ENCODE measurements around the gene PTH1R. TPM values are rescaled to one million over a fixed set of nuclear protein-coding genes. Genes with fewer than 3 reads are reported as not detected.
A peak's percentile ranks its signal among the peaks of the same experiment; 100 is the strongest.

The PTH1R gene
- total RNA-seq, 4 donors from 2014 or later: 1.1 to 4.2 (median 3.0) TPM

GRCh38 chr3:46916278-46916677 is 38.8 kb downstream of the PTH1R start:
- no peak for DNase-seq (ENCODE audit: low spot score in 2 of 2)
- H3K9me3 ChIP-seq: no peaks in the 10 kb centered on the region
- no peak overlapping the region for H3K27ac ChIP-seq
- no peaks in the 10 kb centered on the region for H3K27me3 ChIP-seq
- peaks cover 45% of the 10 kb centered on the region for H3K36me3 ChIP-seq
- WGBS: 93% methylated on average over 1 of the region's 1 CpG
- H3K4me1 ChIP-seq: no peaks in the 10 kb centered on the region
- TF ChIP-seq CTCF (IDR thresholded peaks at IDR 0.05): no peak
- H3K4me3 ChIP-seq: no peak overlapping the region

GRCh38 chr3:46916799-46917198 is 39.3 kb downstream of the PTH1R start:
- TF ChIP-seq POLR2A (IDR thresholded peaks at IDR 0.05) (no peak), CTCF (IDR thresholded peaks at IDR 0.05) (no peak), POLR2AphosphoS5 (IDR thresholded peaks at IDR 0.05) (no peak)
- H3K9me3 ChIP-seq: no peaks in the 10 kb centered on the region
- no peak overlapping the region for H3K27ac ChIP-seq
- peaks cover 50% of the 10 kb centered on the region for H3K36me3 ChIP-seq
- H3K27me3 ChIP-seq: no peaks in the 10 kb centered on the region
- H3K4me1 ChIP-seq: no peaks in the 10 kb centered on the region
- WGBS: 95% methylated on average over 3 of the region's 3 CpGs
- DNase-seq (ENCODE audit: low spot score in 2 of 2): no peak
- no peak overlapping the region for H3K4me3 ChIP-seq

- Histone ChIP-seq H3K27me3 (no peaks in the 10 kb centered on the region), H3K4me3 (no peak overlapping the region), H3K9me3 (no peaks in the 10 kb centered on the region), H3K27ac (no peak overlapping the region), H3K36me3 (peaks cover 55% of the 10 kb centered on the region), H3K4me1 (no peaks in the 10 kb centered on the region)
- WGBS: 98% methylated on average over 3 of the region's 3 CpGs
- TF ChIP-seq POLR2A (IDR thresholded peaks at IDR 0.05) (no peak), EP300 (IDR thresholded peaks at IDR 0.05) (no peak), POLR2AphosphoS5 (IDR thresholded peaks at IDR 0.05) (no peak), CTCF (IDR thresholded peaks at IDR 0.05) (no peak)
- peak in 1 of 2 donors; percentile 17 for DNase-seq (ENCODE audit: low spot score in 2 of 2)
Measured at GRCh38 chr3:46917257-46917656, 39.7 kb downstream of the PTH1R start.

GRCh38 chr3:46918202-46918601 is 40.7 kb downstream of the PTH1R start:
- Histone ChIP-seq H3K27ac (no peak overlapping the region), H3K36me3 (peaks cover 64% of the 10 kb centered on the region), H3K4me3 (no peak overlapping the region), H3K9me3 (no peaks in the 10 kb centered on the region), H3K4me1 (no peaks in the 10 kb centered on the region), H3K27me3 (no peaks in the 10 kb centered on the region)
- TF ChIP-seq POLR2AphosphoS5 (IDR thresholded peaks at IDR 0.05): no peak
- TF ChIP-seq POLR2A (IDR thresholded peaks at IDR 0.05): no peak
- no peak for TF ChIP-seq CTCF (IDR thresholded peaks at IDR 0.05)
- no peak for TF ChIP-seq EP300 (IDR thresholded peaks at IDR 0.05)
- 97% methylated on average over 1 of the region's 1 CpG for WGBS
- no peak for DNase-seq (ENCODE audit: low spot score in 2 of 2)

GRCh38 chr3:46918634-46919033 is 41.1 kb downstream of the PTH1R start:
- peaks cover 69% of the 10 kb centered on the region for H3K36me3 ChIP-seq
- H3K27ac ChIP-seq: no peak overlapping the region
- H3K4me1 ChIP-seq: peaks cover 2% of the 10 kb centered on the region
- no peak overlapping the region for H3K4me3 ChIP-seq
- H3K27me3 ChIP-seq: no peaks in the 10 kb centered on the region
- TF ChIP-seq CTCF (IDR thresholded peaks at IDR 0.05) (no peak), POLR2AphosphoS5 (IDR thresholded peaks at IDR 0.05) (no peak), POLR2A (IDR thresholded peaks at IDR 0.05) (no peak), EP300 (IDR thresholded peaks at IDR 0.05) (no peak)
- peak in 1 of 2 donors; percentile 15 for DNase-seq (ENCODE audit: low spot score in 2 of 2)
- WGBS: 92% methylated on average over 4 of the region's 4 CpGs
- no peaks in the 10 kb centered on the region for H3K9me3 ChIP-seq

Measured in suprapubic skin (tissue), 4 donors.